GM19467 (cell line): Measurements from ENCODE around the gene C1QTNF4.
"Not testable (repeated sequence)": the region's sequence is repeated elsewhere in the genome, so short reads cannot be mapped to it uniquely, and the experiment has no call there.

Experiments
- ATAC-seq: cut with Tn5 transposase; IDR thresholded peaks from one replicate; pipeline ENCODE4 v1.9.1; 2021; ENCODE audit warnings: mild to moderate bottlenecking, moderate library complexity; ENCODE audit not compliant: unreplicated experiment

Gene C1QTNF4

DNA sequence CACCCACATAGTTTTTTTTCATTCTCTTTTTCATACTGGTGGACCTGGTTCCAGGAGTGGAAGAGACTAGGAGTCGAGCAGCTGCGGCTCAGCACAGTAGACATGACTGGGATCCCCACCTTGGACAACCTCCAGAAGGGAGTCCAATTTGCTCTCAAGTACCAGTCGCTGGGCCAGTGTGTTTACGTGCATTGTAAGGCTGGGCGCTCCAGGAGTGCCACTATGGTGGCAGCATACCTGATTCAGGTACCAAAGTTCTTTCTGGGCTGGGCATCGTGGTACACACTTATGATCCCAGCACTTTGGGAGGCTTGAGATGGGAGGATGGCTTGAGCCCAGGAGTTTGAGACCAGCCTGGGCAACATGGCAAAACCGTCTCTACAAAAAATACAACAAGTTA, 24.6 kb downstream of the C1QTNF4 start:
- no peak for ATAC-seq

DNA sequence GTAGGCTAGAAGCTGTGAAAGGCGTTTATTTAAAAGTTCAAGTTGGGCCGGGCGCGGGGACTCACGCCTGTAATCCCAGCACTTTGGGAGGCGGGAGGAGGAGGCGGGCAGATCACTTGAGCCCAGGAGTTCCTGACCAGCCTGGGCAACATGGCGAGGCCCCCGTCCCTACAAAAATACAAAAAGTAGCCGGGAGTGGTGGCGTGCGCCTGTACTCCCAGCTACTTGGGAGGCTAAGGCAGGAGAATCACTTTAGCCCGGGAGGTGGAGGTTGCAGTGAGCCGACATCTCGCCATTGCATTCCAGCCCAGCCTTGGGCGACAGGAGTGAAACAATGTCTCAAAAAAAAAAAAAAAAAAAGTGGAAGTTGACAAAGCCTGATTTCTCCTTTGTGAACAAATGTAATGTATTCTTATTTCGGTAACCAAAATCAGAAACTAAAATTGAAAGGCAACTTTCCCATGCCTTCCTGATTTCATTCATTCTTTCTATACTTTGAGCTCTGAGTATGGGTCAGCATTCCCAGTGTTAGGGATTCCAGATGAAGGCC, 28.0 kb downstream of the C1QTNF4 start:
- ATAC-seq = no peak

DNA sequence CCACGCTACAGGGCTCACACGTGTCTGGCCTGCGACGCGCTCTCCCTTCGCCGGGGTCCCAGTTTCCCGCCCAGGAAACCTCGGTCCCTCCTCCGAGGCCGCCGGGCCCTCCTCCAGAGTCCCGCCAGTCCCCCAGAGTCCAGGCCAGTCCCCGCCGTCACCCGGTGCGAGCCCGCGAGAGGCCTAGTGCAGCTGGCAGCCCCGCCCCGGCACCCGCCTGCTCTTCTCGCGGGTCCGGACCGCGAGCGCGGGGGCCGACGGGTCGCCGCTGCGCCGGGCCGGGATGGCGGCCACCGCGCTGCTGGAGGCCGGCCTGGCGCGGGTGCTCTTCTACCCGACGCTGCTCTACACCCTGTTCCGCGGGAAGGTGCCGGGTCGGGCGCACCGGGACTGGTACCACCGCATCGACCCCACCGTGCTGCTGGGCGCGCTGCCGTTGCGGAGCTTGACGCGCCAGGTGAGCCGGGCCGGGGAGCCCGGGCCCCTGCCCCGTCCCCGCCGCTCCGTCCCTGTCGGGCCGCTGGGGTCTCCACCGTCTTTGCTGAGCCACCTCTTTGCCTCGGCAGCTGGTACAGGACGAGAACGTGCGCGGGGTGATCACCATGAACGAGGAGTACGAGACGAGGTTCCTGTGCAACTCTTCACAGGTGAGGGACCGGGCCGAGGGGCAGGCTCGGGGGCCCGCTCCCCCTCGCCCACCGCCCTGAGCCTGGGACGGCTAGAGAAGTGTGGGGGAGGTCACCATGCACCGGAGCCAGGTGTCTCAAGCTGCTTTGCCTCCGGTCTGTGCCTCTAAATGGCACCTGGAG, 28.7 kb downstream of the C1QTNF4 start, which contains the start of gene PTPMT1:
TSS of gene PTPMT1 (plus strand) at position 260 of the 809 bp plus-strand sequence. CDS start at position 284, 24 bp downstream.
- peak; percentile 79 for ATAC-seq

DNA sequence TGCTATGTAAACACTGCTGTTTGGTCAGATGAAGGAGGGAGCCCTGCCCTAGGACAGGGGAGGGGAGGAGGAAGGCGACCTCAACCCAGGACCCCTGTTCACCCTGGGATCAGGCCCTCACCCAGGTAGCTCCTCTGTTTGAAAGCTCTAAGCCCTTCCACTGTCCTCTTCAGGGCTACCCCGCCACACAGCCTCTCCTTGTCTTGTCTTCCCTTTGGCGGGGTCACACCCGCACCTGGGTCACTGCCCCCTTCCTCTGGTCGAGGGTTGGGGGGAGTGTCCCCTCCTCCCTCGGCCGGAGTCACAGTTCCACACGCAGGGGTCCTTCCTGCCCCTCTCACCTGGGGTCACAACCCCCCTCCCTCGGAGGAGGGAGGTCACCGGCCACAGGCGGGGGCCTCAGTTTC, 29.3 kb downstream of the C1QTNF4 start:
- peak; percentile 15 for ATAC-seq

DNA sequence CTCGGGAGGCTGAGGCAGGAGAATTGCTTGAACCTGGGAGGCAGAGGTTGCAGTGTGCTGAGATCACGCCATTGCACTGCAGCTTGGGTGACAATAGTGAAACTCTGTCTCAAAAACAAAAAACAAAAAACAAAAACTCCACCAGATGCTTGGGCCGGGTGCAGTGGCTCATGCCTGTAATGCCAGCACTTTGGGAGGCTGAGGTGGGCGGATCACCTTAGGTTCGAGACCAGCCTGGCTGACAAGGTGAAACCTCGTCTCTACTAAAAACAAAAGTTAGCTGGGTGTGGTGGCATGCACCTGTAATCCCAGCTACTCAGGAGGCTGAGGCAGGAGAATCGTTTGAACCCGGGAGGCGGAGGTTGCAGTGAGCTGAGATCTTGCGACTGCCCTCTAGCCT, 29.8 kb downstream of the C1QTNF4 start:
- ATAC-seq = not testable (repeated sequence)

DNA sequence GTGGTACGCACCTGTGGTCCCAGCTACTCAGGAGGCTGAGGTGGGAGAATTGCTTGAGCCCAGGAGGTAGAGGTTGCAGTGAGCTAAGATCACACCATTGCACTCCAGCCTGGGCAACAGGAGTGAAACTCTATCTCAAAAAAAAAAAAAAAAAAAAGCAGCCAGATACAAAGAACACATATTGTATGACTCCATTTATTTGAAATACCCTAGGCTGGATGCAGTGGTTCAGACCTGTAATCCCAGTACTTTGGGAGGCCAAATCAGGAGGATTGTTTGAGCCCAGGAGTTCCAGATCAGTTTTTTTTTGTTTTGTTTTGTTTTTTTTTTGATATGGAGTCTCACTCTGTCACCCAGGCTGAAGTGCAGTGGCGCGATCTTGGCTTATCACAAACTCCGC, 31.8 kb downstream of the C1QTNF4 start:
- ATAC-seq = not testable (repeated sequence)

DNA sequence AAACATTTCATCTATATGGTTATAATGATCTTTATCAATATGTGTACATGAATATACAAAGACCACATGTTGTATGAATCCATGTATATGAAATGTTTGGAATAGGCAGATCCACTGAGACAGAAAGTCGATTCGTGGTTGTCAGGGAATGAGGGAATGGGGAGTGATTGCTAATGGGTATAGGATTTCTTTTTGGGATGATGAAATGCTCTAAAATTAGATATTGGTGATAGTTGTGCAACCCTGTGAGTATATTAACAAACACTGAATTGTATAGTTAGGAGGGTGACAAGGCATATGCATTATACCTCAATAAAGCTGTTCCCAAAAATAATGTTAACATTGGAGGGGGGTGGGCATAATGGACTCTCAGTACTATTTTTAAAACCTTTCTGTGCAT, 33.8 kb downstream of the C1QTNF4 start:
- ATAC-seq = no peak

DNA sequence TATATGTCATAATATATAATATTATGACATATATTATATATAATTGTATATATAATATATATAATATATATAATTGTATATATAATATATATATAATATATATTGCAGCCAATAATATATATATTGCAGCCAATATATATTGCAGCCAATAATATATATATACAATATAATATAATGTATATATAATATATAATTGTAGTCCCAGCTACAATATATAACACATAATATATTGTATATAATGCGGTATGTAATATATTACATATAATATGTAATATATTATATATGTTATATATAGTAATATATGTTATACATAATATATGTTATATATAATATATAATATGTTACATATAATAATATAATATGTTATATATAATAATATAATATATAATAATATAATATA, 35.5 kb downstream of the C1QTNF4 start:
- ATAC-seq = no peak

DNA sequence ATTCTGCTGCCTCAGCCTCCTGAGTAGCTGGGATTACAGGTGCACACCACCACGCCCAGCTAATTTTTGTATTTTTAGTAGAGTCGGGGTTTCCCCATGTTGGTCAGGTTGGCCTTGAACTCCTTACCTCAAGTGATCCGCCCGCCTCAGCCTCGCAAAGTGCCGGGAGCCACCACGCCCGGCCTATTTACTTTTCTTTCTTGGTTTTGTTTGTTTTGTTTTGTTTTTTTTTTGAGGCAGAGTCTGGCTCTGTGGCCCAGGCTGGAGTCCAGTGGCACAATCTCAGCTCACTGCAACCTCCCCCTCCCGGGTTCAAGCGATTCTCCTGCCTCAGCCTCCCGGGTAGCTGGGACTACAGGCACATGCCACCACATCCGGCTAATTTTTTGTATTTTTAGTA, 37.2 kb downstream of the C1QTNF4 start:
- not testable (repeated sequence) for ATAC-seq

DNA sequence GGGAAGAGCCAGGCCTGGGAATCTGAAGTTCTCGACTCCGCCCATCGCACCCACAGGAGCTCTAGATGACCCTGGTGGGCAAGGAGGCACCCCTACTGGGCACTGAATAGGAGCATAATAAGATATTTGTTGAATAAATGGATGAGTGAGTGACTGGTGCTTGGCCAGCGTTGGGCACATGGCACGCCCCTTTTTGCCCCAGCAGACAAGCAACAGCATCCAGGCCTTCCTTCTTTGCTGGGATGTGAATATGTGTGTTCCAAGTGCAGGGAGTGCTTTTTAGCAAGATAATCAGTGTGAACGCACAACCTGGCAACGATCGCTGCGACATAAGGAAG, 40.8 kb downstream of the C1QTNF4 start:
- peak; percentile 7 for ATAC-seq

DNA sequence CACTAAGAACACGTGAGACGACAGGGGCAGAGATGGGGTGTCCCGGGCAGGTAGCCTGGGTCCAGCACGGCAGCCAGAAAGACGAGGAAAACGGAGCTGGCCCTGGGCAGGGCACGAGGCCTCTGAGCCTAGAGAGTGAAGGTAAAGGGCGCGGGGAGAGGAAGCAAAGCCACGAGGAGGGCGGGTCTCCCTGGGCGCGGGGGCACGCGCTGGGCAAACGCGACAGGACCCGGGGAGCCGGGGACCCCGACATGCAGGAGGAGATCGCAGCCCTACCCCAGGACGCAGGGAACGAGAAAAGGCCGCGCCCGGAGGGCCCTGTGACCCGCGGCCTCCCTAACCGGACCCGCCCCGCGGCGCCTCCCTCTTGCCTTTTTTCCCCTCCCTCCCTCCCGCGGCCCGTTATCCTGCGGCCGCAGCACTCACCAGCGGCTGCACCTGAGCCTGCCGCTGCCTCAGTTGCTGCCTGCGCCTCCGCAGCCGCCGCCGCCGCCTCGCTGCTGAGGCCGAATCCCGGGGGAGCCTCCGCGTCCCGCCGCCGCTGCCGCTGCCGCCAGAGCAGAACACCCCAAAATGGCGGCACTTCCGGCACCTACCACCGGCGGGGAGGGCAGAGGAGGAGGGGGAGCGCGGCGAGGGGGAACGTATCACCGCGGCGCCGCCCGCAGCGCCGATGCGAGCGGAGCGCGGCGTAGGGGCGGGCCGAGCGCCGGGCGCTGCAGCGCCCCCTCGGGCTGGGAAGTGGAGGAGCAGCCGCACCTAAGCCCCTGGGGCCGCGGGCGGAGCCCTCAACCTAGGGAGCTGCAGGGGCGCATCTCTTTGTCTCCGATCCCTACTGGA, 41.4 kb downstream of the C1QTNF4 start, which contains the start of gene CELF1:
TSS of gene CELF1 (minus strand) at position 567 of the 840 bp plus-strand sequence. CDS start 53,609 bp downstream, outside the sequence.
- ATAC-seq = peak; percentile 95

DNA sequence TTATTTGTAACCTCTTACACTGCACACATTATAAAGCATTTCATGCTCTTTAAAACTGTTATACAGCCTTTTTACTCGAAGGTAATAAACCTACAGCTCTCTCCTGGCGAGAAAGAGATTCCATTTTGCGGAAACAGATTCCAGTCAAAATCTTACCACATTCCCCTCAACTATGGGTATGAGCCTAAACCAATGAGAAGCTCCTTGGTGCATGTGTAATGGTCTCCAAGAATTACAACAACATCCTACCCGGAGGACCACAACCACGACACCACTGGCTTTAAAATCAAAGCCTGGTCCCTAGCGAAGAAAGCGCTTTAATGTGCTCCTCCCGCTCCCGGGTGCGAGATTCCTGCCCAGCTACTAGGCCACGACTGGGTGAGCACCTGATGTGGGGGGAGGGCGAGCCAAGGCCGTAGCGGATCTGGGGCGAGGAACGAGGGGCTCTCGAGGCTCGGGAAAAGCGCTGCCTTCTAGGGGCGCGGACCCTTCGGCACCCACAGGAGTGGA, 42.1 kb downstream of the C1QTNF4 start:
- peak; percentile 10 for ATAC-seq

DNA sequence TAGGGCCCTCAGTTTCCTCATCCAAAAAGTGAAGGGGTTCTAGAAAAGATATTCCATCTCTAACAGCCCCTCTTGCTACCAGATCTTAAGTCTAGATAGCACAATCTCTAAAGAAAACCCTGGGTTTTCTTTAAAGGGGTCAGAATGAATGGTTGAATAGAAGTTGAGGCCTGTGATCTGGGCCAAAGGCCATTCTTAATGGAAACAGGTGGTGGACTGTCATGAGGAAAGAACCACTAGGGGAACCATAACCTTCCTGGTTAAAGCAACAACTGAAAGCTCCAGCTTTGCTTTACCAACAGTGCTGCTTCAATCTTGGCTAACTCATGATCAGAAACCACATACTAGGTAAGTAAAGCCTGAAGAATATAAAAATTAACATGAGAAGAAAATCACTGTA, 43.1 kb downstream of the C1QTNF4 start:
- ATAC-seq = no peak

DNA sequence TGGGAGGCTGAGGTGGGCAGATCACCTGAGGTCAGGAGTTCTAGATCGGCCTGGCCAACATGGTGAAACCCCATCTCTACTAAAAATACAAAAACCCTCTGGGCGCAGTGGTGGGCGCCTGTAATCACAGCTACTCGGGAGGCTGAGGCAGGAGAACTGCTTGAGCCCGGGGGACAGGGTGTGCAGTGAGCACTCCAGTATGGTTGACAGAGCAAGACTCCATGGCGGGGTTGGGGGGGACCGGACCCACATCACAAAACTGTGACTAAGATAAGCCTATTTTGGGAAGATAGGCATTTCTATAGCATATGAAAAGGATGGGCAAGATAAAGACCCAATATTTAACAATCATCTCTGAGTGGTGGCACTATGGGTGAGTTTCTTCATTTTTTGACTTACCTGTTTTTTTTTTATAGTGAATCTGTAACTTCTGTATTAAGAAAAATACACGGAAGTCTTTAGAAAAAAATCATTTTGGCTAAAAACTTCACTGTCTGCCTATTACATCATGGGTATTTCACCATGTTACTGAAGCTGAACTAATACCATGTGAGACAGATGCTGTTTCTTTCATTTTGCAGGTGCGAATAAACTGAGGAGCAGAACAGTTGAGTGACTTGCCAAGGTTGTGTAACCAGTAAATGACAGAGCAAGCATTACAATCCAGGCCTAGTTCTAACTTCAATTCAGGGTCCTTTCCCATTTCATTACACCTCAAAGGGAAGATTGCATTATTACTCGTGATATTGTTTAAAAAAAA, 43.7 kb downstream of the C1QTNF4 start:
- no peak for ATAC-seq

DNA sequence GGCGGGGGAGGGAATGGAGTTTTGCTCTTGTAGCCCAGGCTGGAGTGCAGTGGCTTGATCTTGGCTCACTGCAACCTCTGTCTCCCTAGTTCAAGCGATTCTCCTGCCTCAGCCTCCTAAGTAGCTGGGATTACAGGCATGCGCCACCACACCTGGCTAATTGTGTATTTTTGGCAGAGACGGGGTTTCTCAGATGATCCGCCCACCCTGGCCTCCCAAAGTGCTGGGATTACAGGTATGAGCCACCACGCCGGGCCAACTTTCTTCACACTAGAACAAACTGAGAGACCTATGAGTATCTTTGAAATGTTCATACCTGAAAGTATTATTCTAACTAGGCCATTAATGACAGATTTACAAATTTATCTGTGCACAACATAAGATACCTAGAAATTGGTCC, 47.9 kb downstream of the C1QTNF4 start:
- ATAC-seq = not testable (repeated sequence)

DNA sequence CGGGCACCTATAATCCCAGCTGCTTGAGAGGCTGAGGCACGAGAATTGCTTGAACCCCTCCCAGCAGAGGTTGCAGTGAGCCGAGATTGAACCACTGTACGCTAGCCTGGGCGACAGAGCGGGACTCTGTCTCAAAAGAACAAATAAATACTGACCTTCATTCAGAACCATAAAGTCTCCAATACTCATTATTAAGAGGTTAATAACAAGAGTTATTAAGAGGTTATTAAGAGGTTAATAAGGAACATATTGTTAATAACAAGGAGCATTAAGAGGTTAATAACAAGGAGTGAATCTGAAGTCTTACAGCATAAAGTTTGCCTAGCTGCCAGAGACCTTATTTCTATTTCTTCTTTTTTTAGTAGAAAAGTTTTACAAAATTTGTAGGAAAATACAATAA, 48.9 kb downstream of the C1QTNF4 start:
- no peak for ATAC-seq

DNA sequence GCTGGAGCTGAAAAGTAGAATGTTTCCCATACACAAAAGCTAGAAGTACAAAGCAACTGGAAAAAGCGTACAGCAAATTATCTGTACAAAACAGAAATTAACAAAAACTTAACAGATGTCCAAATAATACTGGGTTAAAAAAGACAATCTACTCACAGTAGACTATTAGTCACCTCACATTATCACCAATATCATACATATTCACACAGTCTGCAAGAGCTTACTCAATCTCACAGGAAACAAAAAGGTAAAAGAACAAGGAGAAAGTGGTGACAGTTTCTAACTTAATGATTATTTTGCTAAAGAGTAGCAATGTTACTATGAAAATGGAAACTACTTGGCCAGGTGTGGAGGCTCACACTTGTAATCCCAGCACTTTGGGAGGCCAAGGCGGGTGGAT, 53.1 kb downstream of the C1QTNF4 start:
- ATAC-seq = no peak

DNA sequence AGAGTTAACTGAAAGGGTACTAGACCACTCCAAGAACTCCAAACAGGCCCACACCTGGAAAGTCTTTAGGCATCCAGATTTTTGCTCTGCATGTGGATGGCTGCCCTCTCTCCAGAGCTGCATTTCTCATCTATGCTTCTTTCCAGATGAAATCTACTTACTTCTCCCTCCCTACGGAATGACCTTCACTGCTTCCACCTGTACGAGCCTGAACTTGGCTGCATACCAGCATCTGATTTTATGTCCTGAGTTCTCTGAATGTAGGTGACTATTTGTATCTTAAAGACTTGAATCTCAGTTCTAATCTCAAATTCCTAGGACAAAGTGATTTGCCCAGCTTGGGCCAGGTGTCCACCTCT, 54.6 kb downstream of the C1QTNF4 start:
- ATAC-seq = no peak
